Thyroid gland (tissue), 4 donors: Measurements from ENCODE around the gene ALG10B.

Experiments
- CTCF ChIP-seq, 6 experiments: fragments of 200-600 bp in 3 of 6; fragments of 450-650 bp in 3 of 6; sonication (generic) in 3 of 6; IDR thresholded peaks; one replicate each; pipeline ENCODE4 v1.5.1; 2016 to 2019; ENCODE audit warnings: antibody characterized with exemption in 6 of 6, mild to moderate bottlenecking in 2 of 6, inconsistent platforms in 1 of 6, moderate library complexity in 1 of 6
- POLR2A ChIP-seq, 2 donors: fragments of 450-650 bp; IDR thresholded peaks; one replicate each; pipeline ENCODE4 v1.6.1; 2017; ENCODE audit warnings: antibody characterized with exemption in 2 of 2, mild to moderate bottlenecking in 2 of 2, moderate library complexity in 1 of 2

GRCh38 chr12:38291160-38291559, 25.4 kb upstream of the ALG10B start:
- TF ChIP-seq CTCF (IDR thresholded peaks at IDR 0.05) (no peak), POLR2A (IDR thresholded peaks at IDR 0.05) (no peak)
